Fibroblast of the aortic adventitia (primary cell): ENCODE measurements around the gene SPOP. TPM values are rescaled to one million over a fixed set of nuclear protein-coding genes. Genes with fewer than 3 reads are reported as not detected.

Experiments
- DNase-seq: peaks from one replicate; pipeline ENCODE4 v3.0.0-alpha.2; 2010; ENCODE audit warnings: low read depth
- H3K4me3 ChIP-seq: 2 replicates; pipeline ENCODE4 v1.5.1; 2011; ENCODE audit warnings: low read depth, mild to moderate bottlenecking, control low read depth, low read length, moderate library complexity
- CTCF ChIP-seq: IDR thresholded peaks from 2 replicates; pipeline ENCODE4 v1.5.1; 2011; ENCODE audit warnings: mild to moderate bottlenecking, low read length, control low read depth, inconsistent platforms; ENCODE audit not compliant: insufficient read depth
- total RNA-seq: library from RNA; depleted of rRNA; stranded (reverse); fragments of >200 nt; gene quantifications from 2 replicates; pipeline ENCODE4 v1.2.3, GENCODE V29; 2012; ENCODE audit warnings: low replicate concordance

SPOP gene
- total RNA-seq, 1 donor = 46.1 TPM

GRCh38 chr17:49631496-49631895 is 46.4 kb downstream of the SPOP start:
- TF ChIP-seq CTCF = no peak

GRCh38 chr17:49630113-49630900 is 47.6 kb downstream of the SPOP start:
- H3K4me3 ChIP-seq = no peak overlapping the region
- no peak for TF ChIP-seq CTCF
- no peak for DNase-seq

More at GRCh38 chr17:49631496-49631895, 46.4 kb downstream of the SPOP start:
- H3K4me3 ChIP-seq = no peak overlapping the region
- no peak for DNase-seq

GRCh38 chr17:49629447-49629846 is 48.5 kb downstream of the SPOP start:
- TF ChIP-seq CTCF = no peak
- DNase-seq = peak; percentile 31
- H3K4me3 ChIP-seq = no peak overlapping the region

GRCh38 chr17:49624896-49625295 is 53.0 kb downstream of the SPOP start:
- no peak overlapping the region for H3K4me3 ChIP-seq
- DNase-seq = peak; percentile 63
- no peak for TF ChIP-seq CTCF

- no peak for TF ChIP-seq CTCF
These were observed 55.9 kb downstream of the SPOP start for GRCh38 chr17:49621946-49622529.

GRCh38 chr17:49621420-49621819 is 56.5 kb downstream of the SPOP start:
- no peak for TF ChIP-seq CTCF
- no peak overlapping the region for H3K4me3 ChIP-seq
- no peak for DNase-seq

More at GRCh38 chr17:49621946-49622529, 55.9 kb downstream of the SPOP start:
- no peak for DNase-seq
- no peak overlapping the region for H3K4me3 ChIP-seq
